HT1080 (cell line): Measurements from ENCODE around the gene UNC5B. TPM values are rescaled to one million over a fixed set of nuclear protein-coding genes. Genes with fewer than 3 reads are reported as not detected.
A peak's percentile ranks its signal among the peaks of the same experiment; 100 is the strongest.

Source experiments
- DNase-seq: peaks from one replicate; pipeline ENCODE4 v3.0.0-alpha.2; 2015; ENCODE audit warnings: low read depth
- total RNA-seq: library from RNA; depleted of rRNA; stranded (reverse); fragments of >200 nt; shearing (Covaris generic); gene quantifications from 2 replicates; pipeline ENCODE4 v1.2.3, GENCODE V29; 2014

Gene UNC5B
- total RNA-seq, 1 experiment from 2014 or later: 2.9 TPM

DNA sequence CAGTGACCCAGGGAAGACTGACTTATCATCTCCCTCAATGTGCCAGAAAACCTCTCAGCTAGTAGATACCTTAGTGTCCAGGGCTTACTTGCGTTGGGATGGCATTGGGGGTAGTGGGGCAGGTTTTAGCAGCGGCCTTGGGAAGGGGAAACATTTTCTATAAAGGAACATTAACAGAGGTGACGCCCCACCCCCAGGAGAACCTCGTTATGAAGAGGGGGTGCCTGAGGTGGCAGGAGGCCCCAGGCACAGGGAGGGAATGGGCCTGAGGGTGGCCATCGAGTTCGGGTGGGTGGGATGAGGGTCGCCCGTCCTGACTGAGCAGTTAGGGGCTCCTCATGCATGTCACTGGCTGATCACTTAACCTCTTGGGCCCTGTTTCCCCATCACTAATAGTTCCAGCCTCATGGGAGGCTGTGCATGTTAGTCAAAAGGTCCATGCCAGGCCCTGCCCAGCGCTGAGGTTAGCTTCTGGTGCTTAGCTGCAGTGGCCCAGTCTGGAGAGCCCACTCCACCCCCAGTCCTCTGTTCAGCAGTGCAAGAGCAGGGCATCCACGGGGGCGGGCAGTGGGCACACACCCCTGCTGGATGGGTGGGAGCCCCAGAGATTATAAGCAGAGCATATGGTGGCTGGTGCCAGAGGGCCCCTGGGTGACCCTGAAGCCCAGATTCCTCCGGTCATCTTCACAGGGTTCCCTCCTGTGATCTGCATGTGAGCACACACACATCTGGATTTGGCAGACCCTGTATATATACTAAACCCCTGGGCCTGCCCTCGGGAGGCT lies 27.0 kb downstream of the UNC5B start:
- no peak for DNase-seq

DNA sequence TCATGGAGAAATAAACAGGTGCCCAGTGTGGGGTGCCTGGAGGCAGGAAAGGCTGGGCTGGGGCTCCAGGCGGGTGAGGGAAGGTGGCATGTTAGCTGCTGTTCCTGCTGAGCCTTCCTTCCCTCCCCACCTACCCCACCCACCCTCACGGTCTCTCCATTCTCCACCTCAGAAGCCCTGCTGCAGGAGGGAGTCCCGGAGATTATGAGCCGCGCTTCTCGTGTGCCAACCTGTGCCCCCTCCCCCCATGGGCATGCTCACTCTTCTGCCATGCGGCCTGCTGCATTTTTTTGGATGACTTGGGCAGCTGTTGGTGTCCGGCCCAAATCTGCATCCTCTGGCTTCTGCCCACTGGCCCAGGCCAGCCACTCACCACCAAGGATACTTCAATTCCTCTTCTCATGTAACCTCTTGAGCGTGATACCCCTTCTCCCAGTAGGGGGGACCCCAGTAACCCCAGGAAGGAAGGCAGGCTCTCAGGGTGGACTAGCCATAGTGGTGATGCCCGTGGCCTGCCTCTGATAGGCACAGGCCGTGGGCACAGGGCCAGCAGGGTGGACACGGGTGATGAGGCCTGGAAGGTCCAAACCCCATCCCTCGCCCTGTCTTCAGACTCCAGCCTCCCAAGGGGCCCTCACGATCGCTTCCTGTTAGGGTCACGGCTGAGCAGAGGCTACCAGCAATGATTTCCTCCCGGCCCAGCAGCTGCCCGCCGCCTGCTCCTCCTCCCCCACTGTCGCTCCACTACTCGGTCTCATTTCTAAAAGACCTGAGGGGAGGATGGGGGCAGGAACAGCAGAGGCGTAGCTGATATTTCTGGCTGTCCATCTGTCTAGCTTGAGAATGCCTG lies 27.8 kb downstream of the UNC5B start:
- no peak for DNase-seq

DNA sequence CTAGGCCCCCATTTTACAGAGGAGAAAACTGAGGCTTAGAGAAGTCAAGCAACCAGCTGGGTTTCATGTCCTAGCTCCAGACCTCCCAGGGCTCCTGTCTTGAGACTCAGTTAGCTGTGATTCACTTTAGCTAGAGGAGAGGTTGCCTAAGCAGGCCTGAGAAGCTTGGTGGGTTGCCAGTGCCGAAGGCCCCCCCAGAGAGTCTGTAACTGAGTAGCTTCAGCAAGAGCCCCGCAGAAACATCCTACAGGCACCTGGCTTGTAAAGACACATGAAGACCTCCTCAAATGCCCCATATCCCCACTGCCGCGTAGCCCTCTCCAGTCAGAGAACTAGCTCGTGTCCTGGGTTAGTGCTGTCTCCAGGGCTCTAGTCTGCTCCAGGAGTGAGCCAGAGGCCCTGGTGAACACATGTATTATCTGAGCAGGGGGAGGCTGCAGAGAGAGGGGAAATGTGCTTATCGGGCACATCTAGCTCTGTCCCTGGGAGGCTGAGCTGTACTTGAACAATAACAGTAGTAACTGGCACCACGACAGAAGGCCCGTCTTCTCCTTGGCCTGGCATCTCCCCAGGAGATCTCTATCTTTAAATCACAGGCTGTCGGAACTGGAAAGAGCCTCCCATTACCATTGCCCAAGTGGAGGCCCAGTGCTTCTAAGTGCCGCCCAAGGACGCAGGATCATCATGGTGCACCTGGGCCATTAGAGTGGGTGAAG lies 28.9 kb downstream of the UNC5B start:
- no peak for DNase-seq

DNA sequence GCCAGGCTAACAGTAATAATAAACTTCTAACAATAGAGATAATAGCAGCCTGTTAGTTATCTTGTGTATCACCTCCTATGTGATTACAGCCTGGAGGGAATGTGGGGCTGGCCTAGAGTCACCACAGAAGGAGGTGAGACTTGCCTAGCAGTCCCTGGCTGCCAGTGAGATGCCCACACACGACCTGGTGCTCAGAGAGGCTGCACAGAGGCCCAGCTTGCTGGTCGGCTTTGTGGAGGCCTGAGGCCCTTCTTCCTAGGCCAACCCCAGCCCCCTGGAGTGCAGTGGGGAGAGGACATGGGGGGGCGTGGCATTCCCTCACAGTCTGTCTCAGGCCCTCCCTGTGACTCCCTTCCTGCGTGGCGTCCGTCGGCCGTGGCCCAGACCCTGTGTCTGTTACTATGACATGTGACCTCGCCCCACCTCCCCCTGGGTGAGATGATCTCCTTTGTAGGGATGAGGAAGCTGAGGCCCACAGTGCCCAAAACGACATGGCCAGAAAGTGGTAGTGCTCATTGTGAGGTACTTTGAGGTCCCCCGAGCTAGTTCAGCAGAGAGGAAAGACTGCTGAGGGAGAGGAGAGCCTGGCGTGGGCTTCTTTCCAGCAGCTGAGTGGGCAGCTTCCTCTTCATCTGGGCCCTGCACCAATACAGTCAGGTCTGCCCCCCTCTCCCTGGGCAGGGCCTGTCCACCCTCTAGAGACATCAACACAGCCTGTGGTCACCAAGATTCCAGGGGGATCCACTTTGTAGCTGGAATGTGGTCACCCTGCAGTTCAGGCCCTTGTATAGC lies 29.7 kb downstream of the UNC5B start:
- no peak for DNase-seq

DNA sequence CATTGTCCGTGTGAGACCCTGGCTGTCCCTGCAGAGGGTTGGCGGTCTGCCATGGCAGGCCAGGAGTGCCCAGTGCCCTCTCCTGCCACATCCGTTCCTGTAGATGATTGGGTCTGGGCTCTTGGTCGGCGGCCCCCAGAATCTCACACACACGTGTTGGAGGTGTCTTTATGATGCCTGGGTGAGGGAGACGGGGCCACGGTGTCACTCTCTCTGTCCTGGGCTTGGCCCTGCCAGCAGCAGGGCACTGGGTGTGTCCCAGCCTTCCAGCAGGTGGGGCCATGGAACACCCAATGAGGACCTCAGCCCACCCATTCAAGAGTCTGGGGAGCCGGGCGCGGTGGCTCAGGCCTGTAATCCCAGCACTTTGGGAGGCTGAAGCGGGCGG lies 30.2 kb downstream of the UNC5B start:
- no peak for DNase-seq

DNA sequence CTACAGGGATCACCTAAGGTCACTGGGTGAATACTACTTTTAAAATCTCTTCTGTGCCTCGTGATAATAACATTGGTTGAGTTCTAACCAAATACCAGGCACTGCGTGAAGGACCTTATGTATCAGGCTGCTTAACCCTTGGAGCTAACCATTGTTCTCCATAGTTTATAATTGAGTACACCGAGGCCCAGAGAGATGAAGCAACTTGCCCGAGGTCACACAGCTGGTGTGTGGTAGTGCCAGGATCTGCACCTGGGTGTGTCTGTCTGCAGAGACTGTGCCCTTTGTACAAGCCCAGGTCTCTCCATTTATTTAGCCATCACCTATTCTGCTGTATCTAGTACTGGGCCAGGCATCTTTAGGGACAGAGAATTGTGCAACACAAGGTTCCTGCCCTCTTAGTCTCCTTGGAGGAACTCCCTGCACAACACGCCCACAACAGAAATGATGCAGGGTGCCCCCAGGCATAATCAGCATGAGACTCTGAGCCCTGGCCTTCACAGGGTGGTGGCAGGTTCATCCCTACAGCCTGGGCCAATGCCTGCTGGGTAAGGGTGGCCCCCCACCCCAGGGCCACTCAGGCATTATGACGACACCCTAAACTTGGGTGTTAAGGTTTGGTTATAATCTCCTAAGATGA lies 31.5 kb downstream of the UNC5B start:
- no peak for DNase-seq

DNA sequence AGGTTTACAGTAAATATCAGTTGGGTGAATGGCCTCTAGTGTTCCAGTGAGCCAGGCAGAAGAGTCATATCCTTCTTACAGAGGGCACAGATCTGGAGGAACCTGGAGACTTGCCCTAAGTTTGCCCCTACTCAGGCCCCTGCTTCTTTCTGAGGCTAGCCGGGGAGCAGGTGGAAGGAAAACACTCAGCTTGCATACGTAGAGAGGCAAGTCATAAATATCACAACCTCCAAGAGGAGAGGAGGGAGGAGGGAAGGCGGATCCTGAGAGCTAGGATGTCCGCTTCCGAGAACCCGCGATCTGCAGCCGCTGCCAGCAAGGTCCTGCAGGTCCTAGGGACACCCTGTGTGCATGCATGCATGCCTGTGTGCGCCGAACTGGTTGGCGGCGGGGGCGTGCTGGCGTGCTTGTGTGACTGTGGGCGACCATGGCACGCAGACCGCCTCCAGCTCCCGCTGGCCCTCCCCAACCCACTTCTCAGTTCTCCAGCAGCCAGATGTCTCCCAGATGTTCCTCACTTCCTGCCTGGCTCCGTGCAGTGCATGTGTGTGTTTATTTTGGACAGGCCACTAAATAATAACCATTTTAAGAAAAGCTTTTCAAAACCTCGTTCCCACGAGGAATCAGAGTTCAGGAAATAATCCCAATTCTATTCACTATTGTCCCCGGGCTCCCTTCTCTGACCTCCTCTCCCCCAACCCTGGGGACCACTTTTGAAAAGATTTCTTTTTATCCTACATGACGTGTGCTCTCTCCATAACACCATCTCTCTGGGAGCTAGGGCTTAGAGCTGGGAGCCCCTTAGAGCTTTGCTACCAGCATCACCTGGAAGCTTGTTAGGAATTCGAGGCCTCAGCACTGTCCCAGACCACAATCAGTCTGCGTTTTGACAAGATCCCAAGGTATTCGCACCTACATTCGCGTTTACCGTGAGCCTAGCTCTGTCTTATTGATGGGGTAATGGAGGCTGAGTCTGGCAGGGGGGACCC lies 32.4 kb downstream of the UNC5B start:
- peak; percentile 37 for DNase-seq

DNA sequence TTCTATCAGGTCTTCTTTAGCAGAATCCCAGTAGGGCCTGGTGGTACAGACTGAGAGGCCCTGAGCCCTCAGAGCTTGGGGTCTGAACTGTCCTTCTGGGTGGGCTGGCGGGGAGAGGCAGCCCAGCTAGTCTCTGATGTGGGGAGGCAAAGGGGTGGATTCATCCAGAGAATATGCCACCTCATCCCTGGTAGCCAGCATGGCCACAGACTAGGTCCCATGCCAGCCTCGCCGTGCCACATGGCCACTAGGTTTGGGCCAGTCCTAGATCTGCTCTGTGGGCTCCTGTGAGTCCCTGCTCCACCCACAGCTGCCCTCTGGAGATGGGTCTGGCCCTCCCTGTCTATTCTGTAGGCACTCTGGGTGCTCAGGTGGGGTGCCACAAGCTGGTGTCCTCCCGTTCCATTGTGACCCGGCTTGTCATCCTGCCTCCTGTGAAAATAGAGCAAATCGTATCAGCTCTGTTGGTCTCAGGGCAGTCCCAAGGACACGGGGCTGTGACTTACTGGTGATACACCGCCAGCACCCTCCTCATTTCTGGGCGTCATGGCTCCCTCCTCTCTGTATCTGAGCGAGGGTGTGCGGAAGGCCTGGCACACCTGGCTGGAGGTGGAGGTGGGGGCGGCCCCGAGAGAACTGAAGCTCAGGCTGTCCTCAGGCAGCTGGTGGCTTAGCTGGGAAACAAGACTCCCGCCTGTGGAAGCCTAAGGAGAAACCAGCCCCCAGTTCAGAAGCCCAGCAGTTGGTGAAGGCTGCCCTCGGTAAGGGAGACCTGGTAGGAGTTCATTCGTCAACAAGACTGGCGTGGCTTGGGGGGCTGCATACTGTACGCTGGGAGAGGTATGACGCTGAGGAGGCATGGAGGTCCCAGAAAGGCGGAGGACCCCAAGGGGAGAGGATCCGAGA lies 33.3 kb downstream of the UNC5B start:
- DNase-seq: no peak

DNA sequence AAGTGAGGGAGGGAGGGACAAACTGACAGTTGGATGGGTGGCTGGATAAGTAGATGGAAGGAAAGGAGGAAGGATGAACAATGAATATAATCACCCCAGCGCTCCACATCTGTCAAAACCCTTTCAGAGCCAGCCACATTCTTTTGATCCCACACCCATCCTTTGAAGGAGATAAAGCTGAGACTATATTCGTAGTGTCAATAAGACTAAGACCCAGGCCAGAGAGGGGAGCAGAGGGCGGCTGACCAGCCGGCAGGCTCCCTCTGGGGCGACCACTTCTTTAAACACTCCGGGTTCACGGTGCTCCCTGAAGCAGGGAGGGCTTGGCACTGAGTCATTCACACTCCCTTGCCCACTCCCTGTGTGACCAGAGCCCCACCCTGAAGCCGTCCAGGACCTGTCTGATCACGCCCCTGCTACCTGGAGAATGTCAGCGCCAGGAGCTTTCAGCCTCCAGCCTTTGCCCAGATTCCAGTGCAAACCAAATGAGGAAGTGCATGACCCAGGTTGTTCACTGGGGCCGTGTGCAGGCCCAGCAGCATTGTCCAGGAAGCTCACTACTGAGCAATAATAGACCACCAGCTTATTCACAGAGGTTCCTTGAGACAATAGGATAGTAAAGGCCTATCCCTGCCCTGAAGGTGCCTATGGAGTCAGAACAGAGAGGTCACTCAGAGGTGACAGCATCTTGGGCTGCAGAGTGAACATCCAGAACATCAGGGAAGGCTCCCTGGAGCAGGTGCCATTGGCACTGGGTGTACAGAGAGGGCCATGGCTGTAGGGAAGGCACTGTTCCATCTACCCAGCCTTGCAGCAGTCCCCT lies 34.4 kb downstream of the UNC5B start:
- DNase-seq: no peak

DNA sequence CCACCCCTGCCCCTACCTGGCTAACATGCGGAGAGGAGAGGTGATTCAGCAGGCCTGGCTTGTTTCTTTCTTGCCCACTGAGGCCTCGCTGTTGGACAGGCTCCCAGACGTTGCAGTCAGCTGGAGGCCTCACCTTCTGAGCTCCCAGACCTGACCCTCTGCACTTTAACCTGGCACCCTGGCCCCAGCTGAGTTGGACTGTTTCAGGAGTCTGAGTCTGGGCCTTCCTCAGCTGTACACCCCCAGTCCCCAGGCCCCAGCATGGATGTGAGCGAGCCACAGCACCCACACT lies 35.0 kb downstream of the UNC5B start:
- no peak for DNase-seq

DNA sequence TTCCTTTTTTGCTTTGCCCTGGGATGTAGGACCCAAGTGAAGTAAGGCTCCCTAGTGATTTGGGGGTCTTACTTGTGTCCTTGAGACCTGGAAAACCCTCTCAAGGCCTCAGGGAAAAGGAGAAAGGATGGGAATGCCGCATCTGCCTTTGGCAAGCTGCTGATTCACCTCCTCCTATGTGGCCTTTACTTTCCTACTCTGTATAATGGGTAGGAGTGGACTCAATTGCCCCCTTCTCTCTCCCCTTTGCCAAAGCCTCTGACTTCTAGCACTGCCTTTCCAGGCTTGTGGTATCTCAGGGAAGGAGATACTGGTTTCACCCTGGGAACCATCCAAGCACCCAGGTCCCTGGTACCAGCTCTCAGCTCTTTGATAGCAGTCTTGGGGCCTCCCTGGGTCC lies 35.4 kb downstream of the UNC5B start:
- DNase-seq: no peak

DNA sequence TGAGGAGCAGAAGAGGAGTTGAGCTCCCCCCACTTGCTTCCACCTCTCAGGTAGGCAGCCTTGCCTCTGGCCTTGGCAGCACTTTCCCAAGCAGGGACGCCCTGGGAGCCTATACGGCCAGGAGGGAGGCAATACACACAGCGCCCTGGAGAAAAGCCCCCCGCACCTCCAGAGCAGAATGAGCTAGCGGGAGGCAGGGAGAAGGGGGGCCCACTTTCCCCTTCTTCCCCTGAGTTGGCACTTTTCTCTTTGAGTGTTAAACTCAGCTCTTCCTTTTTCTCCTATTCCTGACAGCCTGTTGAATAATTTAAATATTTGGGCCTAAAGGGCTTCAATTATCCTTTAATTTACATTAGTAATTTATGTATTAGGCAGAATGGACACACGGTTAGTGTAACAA lies 35.8 kb downstream of the UNC5B start:
- DNase-seq: no peak

DNA sequence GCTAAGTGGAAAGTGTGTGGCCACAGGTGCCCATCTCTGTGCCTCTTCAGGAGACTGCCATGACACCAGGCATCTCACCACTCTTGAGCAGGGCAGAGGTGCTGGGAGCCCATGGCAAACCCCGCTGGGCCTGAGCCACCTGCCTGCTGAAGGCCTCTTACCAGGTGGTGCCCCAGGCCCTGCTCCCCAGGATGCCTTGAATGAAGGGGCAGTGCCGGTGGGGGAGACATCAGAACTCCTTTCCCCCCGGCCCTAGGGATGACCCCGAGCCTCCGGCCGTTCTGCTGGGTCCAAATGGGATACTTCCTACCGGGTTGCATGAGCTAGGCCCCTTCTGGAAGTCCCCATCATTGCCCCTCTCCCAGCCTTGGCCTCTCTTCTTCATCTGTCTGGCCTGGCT lies 37.6 kb downstream of the UNC5B start:
- DNase-seq: no peak

DNA sequence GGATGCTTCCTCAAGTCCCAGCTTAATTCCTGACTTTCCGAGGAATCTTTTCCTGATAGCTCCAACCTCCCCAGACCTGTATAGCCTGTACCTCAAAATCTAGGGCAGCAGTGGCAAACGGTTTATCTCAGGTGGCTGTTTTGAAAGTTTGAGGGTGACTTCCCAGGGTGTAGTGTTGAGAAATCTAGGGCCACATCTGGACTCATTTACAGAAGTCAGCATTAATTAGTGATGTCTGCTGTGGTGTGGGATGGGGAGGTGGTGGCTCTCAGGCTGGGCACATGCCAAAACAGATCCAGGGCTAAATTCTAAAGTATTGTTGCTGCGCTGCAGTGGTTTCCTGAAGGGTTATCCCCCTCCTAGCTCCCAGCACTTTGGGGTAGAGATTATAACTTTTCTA lies 38.0 kb downstream of the UNC5B start:
- DNase-seq: no peak

DNA sequence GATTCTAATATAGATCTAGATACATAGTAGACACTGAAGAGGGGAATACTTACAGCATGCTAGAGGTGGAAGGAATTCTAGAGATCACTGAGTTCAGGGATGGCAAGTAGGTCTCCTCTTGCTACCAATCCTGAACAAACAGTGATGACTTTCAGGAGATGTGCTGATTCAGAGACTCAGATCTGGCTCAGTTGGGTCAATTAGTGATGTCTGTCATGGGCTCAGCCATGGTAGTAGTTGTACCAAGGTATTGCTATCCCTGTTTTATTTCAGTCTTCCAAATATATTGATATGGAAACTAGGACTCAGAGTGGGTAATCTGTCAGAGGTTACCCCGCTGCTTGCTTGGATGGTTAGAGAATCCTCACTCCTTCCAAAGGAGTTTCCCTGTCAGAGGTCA lies 38.5 kb downstream of the UNC5B start:
- no peak for DNase-seq

DNA sequence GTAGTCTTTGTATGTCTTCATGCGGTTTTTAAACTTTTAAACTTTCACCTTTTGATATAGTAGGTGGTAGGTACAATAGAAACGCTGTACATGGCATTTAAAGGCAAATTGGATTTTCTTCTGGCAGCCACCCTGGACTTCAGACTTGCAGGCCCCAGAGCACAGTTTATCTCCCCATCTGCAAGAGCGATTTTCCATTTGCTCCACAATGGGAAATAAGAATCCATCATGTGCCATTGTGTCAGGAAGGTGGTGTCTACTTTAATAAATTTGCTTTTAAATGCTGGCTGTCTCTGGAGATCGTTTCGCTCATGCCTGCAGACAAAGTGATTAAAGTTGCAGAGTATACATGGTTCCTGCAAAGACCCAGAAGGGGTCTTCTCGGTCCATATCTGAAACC lies 38.9 kb downstream of the UNC5B start:
- DNase-seq: no peak

DNA sequence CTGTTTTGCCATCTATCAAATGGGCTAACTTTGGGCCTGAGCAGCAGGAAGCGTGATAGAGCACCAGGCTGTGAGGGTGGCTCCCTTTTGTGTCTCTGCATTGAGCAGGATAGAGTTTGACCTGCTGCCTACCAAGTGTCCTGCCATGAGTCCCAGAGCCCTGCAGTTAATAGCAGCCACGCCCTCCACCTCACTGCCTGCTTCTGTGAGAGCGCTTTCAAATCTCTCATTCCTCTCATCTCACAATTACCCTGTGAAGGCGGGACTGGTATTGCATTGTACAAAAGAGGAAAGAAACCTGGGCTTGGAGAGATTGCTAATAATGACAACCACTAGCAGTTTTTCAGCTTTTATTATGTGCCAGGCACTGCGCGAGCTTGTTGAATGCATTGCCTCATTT lies 39.9 kb downstream of the UNC5B start:
- DNase-seq: no peak
